GM12873 (cell line): ENCODE data around the gene HPSE.

Source experiments
- CTCF ChIP-seq: IDR thresholded peaks from 2 replicates; pipeline ENCODE4 v1.5.1; 2012; ENCODE audit warnings: low read depth, mild to moderate bottlenecking, moderate library complexity, low read length, control low read depth; ENCODE audit not compliant: insufficient read depth; ENCODE audit errors: missing control alignments

HPSE gene

GRCh38 chr4:83331956-83332355 lies 2.7 kb downstream of the HPSE start:
- TF ChIP-seq CTCF = no peak

- no peak for TF ChIP-seq CTCF
Observed at GRCh38 chr4:83329521-83330110, 5.0 kb downstream of the HPSE start.

- TF ChIP-seq CTCF = peak; percentile 43
Observed at GRCh38 chr4:83328521-83329187, 6.0 kb downstream of the HPSE start.

GRCh38 chr4:83326546-83326945 lies 8.1 kb downstream of the HPSE start:
- TF ChIP-seq CTCF = no peak

GRCh38 chr4:83323136-83323535 lies 11.5 kb downstream of the HPSE start:
- no peak for TF ChIP-seq CTCF

- TF ChIP-seq CTCF = no peak
Observed at GRCh38 chr4:83320548-83320947, 14.1 kb downstream of the HPSE start.

- TF ChIP-seq CTCF = no peak
Observed at GRCh38 chr4:83318666-83319065, 16.0 kb downstream of the HPSE start.
